ENCODE data around the gene DISC1. TPM values are rescaled to one million over a fixed set of nuclear protein-coding genes. Genes with fewer than 3 reads are reported as not detected.

The DISC1 gene
- total RNA-seq, 1 donor from 2014 or later, result 6.1 TPM

DNA sequence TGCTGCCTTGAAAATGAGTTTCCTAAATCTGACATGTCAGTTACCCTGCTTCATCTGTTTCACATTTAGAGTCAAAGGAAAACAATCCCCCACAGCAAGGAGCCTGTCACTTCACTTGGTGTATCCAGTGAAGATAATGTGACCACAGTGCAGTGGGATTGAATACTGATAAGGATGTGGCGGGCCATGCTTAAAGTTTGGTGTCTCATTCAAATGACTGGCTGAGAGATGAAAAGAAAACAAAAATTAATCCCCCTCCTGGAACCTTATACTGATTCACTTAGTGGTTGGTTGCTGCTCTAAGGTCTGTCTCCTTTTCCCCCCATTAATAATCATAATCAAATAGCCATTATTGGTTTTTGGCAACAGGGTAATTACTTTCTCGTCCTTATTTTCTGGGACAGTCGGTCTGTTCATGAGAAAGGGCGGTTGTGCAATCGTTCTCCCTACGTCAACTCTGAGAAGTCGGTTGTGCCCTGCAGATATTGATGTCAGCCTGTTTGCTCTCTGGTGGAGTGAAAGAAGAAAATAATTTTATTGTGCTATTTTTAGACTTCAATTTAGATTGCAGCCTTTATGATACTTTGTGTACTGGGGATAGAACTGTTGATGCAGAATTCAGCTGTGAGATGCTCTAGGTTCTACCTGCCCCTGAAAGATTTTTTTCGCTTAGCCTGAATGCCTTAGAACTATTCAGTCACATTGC lies 360.2 kb downstream of the DISC1 start:
- no peak for DNase-seq (ENCODE audit: low read depth)

DNA sequence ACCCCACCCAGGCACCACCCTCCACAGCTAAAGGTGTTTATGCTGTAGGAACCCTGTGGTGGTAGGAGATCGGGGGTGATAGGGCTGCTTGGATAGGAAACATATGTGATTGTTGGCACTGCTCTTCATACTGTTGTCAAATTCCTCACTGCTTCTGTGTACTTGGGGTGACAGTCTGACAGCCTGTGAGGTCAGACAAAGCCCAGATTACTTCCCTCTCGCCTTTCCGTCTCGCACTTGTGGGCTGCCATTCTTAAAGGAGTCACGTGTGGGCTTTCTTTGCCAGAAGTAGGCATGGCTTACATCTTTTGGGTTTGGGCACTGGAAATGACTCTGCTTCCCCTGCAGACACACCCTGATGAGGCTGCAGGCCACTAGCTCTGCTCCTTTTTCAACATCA lies 363.8 kb downstream of the DISC1 start:
- DNase-seq (ENCODE audit: low read depth), result no peak

DNA sequence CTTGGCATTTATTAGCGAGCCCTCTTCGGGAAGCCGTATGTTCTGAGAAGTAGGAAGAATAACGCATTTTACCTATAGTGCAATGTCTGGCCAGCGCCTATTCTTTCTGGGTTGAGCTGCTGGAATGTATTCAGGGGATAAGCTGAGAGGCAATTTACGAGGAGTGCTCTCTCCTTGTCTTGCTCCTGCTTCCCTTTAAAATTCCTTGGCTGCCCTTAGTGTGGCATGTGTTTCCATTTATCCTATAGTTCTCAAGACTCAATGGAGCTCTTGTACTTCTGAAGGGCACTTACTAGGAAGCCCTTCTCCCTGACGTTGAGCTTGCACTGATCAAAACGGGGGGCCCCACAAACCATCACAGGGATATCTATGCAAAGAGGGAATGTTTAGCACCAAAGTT lies 364.6 kb downstream of the DISC1 start:
- no peak for DNase-seq (ENCODE audit: low read depth)

DNA sequence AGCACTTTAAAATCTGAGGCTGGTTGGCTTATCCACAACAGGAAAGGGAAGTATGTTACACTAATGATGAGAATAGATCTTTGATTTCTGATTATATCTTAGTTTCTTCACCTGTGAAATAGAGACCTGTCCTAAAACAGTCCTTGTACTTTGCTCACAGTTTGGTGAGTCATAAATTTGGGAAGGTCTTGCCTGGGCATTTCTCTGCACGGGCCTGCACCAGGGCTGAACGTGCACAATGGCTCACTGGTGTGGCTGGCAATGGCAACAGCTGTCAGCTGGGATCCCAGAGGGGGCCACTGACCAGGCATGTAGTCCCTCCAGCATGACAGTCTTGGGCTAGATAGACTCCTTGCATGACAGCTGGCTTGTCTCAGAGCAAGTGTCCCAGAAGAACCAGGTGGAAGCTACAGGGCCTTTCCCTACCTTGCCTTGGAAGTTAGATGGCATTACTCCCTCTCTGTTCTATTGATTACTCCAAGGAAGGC lies 367.4 kb downstream of the DISC1 start:
- no peak for DNase-seq (ENCODE audit: low read depth)

DNA sequence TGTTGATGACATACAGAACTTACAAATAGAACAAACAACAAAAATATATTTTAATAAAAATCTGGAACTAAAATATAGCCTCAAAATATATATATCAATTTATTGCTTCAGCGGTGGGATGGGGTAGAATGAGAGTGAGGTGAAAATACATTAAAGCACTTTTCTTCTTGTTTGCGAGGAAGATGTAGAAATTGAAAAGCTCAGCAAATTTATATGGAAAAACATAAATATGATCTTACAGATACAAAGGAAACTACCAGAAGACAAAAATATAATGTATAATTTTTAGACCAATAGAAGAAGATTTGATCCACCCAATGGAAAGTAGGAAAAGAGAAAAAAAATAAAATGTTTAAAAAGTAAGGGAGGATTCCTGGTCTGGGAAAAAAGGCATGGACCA lies 372.2 kb downstream of the DISC1 start:
- no peak for DNase-seq (ENCODE audit: low read depth)

DNA sequence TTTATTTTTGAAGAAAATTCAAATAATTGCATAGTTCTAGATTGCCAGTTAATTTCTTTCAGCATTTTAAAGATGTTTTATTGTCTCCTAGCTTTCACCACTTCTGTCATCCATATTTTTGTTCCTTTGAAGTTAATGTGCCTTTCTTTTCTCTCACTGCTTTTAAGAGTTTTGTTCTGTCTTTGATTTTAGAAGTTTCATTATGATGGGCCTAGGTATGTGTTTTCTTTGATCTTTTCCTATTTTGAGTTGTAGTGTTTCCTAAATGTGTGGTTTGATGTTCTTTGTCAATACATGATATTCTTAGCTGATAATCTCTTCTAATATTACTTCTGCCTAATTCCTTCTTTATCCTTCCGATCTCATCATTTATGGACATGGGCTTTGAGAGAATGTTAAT lies 378.7 kb downstream of the DISC1 start:
- no peak for DNase-seq (ENCODE audit: low read depth)

DNA sequence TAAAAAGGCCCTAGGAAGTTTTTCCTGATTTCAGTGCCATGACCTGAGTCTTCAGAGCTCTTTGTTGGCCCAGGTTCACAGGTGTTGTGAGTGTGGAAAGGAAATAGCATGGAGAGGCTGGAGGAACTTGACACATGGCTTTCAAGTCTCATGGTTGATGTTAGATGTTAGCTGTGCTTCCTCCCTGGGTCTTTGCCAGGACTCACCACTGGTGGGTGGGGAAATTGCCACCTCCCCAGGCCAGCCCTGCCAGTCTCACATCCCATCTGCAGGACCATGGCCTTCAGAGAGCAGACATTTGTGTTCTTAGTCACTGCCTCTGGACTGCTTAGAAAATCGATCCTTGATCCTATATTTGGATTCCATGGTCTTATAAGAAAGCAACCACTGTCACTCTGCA lies 383.2 kb downstream of the DISC1 start:
- DNase-seq (ENCODE audit: low read depth), result no peak

DNA sequence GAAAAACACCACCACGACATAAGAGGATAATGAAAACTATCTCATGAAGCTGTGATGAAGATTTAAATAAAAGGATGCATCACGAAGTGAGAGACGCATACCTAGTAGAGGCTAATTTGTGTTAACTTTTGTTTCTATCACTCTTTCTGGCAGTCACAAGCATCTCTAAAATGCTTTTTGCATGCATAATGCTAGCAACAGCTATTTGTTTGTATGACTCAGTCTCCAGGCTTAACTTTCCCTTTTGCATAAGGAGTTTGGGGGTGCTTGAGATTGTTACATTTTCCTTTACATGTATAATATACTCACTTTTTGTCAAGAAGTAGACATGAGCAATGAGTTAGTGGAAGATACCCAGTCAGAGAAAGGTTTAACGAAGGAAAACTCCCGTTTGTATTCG lies 385.4 kb downstream of the DISC1 start:
- no peak for DNase-seq (ENCODE audit: low read depth)

DNA sequence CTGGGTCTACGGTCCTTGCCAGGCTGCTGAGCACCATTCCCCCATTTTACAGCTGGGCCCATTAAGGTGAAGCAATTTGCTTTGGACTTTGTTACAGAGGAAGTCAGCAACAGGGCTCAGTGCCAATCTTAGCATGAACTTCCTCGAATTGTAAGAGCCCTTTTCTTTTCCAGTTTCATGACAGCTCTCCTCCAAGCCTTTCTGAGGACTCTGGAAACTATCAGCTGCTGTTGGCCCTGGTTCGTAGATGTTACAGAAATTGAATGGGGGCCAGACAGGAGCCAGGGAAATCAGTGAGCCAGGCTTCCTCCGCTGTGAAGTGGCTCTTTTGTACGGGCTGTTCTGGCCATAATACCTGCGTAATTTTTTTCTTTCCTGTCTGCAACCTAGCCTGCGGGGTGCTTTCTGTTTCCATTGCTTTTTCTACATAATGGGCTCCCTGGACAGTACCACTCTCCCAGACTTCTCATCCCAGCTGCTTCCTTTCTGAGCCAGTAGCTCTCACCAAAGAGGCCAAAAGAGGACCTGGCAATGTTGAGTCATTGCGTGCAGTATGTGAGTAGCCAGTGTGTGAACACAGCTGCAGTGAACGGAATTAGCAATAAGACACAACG lies 386.3 kb downstream of the DISC1 start:
- no peak for DNase-seq (ENCODE audit: low read depth)

DNA sequence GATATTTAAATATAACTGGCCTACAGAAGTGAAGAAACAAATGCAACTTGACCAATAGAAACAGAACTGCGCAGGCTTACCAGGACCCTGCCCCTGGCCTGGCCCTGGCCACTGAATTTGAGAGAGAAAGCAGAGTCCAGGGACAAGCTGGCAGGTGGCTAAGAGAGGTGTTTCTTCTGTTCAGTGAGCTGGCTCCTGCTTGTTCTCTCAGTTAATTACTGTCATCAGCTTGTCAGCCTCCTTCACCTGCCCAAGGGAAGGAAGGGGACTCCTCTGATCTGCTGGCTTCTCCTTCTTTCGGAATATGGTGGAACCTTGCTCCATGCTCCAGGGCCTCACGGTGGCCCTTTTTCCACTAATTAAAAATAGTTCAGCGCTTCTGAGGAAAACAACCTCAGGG lies 388.4 kb downstream of the DISC1 start:
- no peak for DNase-seq (ENCODE audit: low read depth)

DNA sequence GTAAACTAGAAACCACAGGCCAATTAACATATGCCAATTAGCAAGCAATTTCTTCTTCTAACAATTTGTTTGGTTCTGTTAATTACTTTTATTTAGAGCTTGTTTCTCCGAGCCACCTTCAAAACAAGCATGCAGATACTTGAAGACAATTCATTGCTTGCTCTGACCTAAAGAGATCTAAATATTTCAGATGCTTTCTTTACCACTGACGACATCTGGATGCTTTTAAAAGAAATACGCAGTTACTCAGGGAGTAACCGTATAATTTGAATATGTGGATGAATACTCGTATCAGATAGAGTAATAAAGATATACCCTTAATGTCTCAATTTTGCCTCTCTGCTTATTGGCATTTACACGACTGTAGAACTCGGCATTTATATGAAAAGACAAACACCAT lies 390.0 kb downstream of the DISC1 start:
- no peak for DNase-seq (ENCODE audit: low read depth)

DNA sequence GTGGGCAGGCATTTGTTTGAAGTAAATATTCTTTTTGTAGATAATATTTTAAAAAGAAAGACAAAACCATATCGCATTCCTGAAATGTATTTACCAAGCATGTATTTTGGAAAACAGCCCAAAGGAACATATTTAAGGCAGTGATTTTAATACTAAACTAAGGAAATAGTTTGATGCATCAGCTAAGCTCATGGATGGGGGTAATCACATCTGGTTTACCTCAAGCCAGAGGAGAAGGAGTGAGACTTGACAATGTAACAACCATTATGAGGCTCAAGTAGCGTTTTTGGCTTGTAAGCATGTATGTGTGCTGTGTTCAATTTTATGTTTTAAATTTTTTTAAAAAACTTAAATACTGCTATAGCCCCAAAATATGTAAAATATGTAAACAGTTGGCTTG lies 390.5 kb downstream of the DISC1 start:
- DNase-seq (ENCODE audit: low read depth), result no peak

DNA sequence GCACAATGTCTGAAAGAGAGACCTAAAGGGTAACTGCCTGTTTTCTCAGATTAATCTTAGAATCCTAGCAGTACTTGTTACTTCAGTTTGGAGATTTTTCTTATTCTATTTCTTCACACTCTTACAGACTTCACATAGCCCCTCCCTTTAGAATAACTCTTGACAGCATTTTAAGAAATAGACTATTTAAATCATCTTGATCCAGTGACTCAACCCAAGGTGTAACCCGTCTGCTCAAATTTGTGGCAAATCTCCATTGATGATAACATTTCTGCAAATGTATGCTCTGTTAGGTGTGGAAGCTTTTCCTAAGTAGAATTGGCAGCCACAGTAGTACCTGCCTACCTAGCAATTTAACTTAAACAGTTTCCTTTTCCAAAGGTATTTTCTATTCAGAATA lies 391.2 kb downstream of the DISC1 start:
- DNase-seq (ENCODE audit: low read depth), result no peak

DNA sequence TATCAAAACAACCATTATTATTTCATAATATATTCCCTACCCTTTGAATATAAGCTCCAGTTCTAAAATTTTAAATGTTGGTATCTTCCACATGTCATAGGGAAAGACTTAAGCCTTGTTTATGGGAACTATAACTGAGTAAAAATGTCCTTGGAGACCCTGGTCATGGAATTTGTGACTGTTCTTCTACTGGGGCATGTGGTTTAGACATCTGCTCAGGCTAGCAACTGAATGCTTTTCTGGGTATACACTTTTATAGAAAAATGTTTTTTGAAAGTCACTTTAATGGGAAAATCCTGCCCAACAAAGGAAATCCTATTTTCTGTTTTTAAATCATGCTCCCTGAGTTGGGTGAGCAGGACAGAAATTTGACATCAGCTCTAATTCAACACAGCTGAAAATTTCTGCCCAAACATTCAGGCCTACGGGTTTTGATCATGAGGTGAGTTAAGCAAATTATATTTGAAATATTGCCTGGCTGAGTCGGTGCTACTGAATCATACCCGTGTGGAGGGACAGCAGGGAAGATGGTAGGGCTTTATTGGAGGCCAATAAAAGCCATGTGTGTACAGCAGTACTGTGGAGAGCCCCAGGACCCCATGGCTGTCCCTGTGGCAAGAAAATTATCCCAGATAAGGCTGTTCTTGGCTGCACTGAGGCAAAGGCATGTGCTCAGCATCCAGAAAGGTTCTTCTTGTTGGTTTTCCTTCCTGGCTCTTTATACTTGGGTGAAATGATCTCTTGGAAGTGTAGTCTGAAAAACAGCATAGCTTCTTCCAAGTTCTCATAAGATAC lies 391.8 kb downstream of the DISC1 start:
- no peak for DNase-seq (ENCODE audit: low read depth)

DNA sequence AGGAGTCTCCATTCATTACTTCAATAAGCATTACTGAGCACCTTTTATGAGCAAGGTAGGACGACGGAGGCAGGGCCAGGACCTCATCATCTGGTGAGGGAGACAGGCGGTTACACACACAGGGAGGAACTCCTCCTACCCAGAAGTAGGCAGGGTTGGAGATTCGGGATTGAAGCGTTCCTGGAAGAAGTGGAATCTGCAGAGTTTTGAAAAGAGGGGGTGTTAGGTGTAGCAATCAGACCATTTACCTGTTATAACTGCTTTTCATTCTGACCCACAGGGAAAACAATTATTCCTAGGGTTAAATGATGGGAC lies 392.4 kb downstream of the DISC1 start:
- DNase-seq (ENCODE audit: low read depth), result no peak

DNA sequence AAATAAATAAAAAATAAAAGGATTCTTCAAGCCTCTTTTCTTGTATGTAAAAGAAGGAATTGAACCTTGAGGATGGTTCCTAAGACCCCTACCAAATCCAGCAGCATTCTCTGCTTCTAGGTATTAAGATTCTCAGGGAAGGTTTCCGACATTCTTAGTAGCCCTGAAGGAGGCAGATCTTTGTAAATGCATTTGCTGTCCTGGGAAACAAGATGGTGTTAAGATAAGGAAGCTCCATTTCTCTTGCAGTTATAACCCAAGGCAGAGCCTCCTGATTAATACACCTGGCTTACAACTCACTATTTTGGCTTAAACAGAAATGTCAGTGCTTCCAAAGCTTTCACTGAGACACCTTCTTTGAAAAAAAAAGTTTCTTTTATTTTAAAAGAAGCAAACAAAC lies 393.8 kb downstream of the DISC1 start:
- DNase-seq (ENCODE audit: low read depth), result no peak

DNA sequence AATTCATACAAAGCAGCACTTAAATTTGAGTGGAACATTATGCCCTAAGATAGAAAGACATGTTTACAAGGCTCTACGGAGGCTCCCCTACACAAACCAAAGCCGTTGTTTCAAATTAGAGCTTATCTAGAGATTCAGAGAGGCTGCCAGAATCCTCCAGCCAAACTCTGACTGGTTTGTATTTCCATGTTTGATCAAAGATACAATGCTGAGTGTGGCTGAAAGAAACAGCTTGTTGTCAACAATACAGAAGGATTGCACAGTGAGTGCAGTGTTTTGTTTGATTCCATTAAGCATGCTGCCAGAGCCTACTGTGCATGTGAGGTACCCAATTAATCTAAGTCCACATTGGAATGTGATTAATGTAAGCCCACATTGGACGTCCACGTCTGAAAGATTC lies 402.7 kb downstream of the DISC1 start:
- DNase-seq (ENCODE audit: low read depth), result no peak

DNA sequence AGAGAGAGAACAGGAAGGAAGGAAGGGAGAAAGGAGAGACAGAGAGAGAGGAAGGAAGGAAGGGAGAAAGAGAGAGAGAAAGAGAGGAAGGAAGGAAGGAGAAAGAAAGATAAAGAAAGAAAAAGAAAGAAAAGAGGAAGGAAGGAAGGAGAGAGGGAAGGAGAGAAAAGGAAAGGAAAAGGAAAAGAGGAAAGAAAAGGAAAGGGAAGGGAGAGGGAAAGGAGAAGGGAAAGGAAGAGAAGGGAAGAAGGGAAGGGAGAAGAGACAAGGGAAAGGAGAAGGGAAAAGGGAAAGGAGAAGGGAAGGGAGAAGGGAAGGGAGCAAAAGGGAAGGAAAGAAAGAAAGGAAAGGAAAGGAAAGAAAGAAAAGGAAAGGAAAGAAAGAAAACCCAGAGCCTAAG lies 404.6 kb downstream of the DISC1 start:
- no peak for DNase-seq (ENCODE audit: low read depth)

DNA sequence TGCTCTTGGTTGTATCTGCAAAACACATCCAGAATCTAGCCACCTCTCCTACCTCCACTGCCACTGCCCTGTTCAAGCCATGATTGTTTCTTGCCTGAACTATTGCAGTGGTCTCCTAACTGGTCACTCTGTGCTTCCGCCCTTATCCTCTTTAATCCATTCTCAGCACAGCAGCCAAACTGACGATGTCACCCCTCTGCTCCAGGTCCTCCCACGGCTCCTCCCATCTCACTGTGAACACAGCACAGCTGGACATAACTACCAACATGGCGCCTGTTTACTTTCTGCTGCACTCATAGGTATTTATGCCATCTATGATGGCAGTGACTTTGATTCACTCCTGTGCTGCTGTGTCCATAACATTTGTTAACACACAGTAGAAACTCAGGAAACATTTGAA lies 406.7 kb downstream of the DISC1 start:
- no peak for DNase-seq (ENCODE audit: low read depth)

DNA sequence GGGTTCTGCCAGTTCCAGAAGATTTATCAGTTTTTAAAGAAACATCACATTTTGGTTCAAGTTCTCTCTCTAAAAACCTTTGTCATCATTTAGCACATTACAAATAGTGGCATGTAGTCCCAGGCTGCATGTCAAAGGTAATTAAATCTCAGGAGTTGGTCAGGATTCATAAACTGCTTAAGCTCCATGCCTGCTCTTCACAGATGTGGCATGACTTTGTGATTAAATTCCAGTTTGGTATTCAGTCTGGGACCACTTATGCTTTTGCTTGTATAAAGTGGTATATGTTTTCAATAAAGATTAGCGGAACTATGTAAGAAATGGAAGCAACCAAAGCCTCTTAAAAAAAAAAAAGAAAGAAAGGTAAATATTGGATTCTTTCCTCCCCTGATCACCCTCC lies 408.0 kb downstream of the DISC1 start:
- DNase-seq (ENCODE audit: low read depth), result no peak

DNA sequence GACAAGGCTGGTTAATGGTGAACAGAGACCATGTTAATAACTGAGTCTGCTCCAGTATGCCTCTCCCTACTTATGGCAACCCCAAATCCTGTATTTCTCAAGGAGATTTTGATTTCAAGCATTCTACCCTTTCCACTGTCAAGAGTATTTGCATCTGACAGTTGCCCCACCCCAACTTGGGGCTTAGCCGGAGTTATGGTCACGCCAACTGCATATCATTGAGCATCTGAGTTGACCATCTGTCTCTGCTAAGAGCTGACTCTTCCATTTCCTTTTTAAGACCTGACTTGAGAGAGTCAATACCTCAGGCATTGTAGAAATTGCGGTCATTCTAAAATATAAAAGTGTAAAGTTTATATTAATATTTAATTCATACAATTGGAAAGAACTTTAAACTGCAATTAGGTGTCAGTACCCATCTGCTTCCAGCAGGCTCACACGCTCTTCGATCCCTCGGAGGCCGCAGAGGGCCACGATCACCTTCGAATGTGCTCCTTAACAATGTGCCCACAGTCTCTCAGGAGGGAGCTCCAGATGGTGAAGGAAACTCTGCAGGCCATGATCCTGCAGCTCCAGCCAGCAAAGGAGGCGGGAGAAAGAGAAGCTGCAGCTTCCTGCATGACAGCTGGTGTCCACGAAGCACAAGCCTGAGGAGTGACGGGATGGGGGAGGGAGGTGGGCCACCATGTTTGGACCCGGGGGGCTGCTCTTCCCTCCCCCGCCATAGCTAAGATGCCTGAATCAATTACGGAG lies 409.8 kb downstream of the DISC1 start:
- no peak for DNase-seq (ENCODE audit: low read depth)

DNA sequence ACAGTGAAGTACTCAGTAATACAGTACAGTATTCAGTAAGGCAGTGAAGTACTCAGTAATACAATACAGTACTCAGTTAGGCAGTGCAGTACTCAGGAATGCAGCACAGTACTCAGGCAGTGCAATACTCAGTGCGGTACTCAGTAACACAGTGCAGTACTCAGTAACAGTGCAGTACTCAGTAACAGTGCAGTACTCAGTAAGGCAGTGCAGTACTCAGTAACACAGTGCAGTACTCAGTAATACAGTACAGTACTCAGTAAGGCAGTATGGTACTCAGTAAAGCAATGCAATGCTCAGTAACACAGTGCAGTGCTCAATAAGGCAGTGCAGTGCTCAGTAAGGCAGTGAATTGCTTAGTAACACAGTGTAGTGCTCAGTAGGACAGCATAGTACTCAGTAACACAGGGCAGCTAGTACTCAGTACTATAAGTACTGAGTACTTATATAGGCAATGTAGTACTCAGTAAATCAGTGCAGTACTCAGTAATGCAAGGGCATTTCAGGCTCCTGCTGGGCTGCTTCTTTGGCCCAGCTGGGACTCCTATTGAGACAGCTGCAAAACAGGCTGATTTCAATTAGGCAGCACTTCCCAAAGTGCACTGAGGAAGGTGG lies 411.3 kb downstream of the DISC1 start:
- no peak for DNase-seq (ENCODE audit: low read depth)

Measured in renal cortical epithelial cell (primary cell).